T-helper 1 cell treated with Interleukin-12 subunit alpha and Interleukin-12 subunit beta and Interleukin-4 antibody, amounts not matched to agents 30 ng/mL and 1 ng/mL, for 36 hours (primary cell): Measurements from ENCODE around the gene ADAMTS2. TPM values are rescaled to one million over a fixed set of nuclear protein-coding genes. Genes with fewer than 3 reads are reported as not detected.

Experiments
- intact Hi-C: fragments of 100-400 bp; cut with micrococcal nuclease; formaldehyde crosslinking; loops from one replicate; pipeline ENCODE4 v1.15.1; 2024
- total RNA-seq: library from RNA; stranded (reverse); gene quantifications from 2 replicates; pipeline ENCODE4 v1.2.3, GENCODE V29; 2022

Gene ADAMTS2
- total RNA-seq, 1 donor from 2014 or later = not detected

DNA sequence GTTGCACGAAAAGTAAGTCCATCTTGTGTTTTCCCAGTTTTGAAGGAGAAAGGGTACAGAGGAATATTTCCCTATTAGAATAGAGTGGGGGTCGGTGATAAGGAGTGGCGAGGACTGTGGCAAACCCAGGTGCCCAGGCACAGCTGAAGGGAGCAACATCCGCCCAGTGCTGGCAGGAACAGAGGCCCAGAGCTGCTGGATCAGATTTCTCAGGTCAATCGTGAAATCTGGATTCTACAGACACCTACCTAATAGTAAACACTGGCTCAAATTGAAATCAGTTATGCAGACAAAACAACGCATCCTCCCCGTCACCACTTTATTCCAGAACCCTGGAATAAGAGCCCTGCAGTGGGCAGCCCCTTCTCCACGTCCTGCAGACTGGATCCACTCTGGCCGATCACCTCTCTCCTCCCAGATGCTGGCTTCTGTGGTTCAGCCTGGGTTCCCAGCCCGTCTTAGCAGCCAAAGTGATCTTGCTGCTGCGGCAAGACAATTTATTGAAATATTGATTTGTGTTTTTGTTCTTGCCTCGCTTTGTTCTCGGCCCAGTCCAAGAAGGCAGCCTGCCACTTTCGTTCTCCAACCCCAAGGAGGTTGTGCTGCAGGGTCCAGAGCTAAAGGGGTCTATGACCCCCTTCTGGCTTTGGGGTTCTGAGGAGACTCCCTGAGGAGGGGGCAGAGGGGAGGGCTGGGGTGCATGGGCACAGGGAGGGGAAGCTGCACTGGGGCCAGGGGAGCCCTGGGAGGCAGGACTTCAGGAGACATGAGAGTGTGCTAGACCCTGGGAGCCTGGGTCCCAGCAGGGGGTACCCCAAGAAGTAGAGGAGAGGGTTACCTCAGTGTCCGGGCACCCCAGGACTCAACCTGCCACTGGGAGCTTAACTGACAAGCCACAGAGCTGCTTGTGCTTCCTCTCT, 181.8 kb downstream of the ADAMTS2 start:
- intact Hi-C loops = no loop called here

DNA sequence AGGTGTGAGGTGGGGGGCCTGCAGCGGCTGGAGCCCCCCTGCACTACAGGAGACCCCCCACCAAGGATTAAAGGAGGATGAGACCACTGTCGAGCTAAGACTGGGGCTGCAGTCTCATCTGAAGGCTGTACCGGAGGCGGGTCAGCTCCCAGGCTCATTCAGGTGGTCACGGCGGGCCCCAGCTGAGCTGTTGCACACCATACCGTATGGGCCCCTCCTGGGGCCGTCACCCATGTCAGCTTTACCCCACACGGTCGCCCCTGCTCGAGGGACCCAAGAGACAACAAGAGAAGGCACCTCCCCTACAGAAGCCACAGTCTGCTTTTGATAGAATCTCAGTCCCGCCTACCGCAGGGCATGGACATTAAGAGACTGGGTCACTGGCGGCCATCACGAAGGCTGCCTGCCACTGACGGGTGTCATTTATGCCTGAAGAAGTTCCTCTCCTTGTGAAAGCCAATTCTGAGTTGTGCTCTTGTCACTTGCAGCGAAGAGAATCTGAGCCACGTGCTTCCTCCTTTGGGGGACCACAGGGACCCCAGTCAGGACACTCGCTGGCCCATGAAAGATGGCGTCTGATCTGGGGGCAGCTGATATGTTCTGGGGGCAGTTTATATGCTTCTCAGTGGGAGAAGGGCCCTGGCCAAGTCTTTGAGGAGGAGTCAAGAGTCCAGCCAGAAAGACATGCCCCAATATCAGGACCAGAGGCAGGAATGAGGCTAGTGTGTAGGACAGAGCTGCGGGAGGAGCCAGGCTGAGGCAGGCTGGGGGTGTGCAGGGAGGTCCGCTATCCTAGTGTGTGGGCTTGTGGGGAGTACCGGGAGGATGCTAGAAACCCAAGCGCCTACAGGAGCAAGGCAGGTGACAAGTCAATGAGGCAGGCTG, 182.7 kb downstream of the ADAMTS2 start:
- intact Hi-C loops = no loop called here

DNA sequence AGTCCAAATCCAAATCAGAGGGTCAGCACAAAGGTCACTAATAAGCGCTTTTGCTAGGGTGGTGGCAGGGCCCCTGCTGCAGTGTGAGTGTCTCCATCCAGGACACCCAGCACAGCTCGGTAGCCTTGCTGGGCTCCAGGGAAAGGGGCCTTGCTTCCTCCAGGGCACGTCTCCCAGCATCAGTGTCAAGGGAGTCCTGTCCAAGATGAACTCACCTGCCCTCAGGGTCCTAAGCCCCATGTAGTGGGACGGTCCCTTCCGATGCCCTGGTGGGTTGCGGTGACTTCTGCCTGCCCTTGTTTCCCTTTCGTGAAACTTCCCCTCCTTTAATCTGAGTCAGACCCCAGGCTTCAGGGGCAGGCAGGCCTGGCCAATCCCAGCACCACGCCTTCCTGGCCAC, 183.4 kb downstream of the ADAMTS2 start:
- intact Hi-C loops = no loop called here

DNA sequence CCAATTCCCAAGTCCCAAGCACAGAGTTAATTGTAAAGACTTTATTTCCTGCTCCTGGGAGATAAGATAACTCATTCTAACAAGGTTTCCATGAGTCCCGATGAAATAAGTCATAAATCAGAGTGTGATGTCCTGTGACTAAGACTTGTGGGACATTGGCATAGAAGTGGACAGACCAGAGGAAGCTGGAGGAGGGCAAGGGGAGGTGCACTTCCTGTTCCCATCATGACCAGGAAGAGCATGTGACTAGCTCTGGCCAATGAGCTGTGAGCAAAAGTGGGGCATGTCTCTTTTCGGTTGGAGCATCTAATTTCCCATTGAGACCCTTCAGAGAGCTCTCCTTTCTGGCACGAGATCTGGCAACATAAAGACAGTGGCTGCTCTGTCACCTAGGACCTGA, 184.7 kb downstream of the ADAMTS2 start:
- intact Hi-C loops = no loop called here

DNA sequence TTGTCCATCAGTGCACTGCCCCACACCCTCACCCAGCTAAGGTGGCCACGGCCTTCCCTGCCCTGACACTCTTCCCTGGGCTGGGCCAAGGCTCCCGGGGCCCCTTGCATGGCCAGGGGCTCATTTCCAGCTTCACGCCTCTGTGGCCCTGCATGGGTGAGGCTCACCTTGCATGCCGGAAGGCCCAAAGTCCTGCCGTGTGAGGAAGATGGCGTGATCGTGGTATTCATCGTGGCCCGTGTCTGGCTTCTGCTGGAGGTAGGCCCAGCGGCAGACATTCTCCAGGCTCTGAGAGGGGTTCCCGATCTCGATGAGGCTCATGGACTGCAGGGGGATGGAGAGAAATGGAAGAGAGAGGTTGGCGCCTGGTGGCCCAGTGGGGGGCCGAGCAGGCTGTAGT, 186.7 kb downstream of the ADAMTS2 start:
- intact Hi-C loops = no loop called here

DNA sequence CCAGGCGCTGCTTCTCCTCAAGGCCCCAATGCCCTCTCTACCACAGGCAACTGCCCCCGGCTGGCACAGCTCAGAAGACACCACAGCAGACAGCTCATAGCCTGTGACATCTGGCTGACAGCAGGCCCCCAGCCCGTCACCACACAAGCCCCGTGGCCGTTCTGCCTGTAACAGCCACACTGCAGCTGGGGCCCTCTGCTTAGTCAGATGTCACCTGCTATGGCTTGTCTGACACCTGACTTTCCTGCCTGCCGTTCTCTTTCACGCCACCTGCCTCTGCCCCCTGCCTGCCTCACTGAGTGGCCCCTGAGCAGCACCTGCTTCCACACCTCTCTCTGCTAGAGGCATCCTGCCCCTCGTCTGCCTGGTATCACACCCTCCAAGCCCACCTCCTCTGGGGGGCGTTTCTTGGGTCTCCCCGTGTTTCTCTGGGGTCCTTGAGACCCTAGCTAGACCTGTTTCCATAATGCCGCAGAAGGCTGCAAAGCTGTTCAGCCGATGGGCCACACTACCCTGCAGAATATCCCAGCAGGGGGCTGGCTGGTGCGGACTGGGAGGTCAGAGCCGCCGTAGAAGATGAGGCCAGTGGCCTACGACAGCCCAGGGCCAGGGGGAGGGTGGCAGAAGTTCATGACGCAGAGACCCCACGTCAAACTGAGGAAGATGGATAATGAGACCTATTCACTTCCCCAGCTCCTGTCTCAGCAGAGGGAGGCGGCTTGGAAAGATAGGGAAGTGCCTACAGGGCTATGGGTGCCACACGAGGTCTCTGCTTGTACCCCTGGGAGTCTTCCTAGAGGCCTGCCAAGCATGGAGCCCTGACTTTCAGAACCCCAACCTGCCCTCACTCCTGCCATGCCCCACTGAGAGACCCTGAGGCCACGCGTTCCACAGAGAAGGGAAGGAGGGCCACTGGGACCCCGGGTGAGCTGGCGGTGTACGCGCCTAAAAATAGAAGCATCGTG, 190.0 kb downstream of the ADAMTS2 start:
- intact Hi-C loops = no loop called here

DNA sequence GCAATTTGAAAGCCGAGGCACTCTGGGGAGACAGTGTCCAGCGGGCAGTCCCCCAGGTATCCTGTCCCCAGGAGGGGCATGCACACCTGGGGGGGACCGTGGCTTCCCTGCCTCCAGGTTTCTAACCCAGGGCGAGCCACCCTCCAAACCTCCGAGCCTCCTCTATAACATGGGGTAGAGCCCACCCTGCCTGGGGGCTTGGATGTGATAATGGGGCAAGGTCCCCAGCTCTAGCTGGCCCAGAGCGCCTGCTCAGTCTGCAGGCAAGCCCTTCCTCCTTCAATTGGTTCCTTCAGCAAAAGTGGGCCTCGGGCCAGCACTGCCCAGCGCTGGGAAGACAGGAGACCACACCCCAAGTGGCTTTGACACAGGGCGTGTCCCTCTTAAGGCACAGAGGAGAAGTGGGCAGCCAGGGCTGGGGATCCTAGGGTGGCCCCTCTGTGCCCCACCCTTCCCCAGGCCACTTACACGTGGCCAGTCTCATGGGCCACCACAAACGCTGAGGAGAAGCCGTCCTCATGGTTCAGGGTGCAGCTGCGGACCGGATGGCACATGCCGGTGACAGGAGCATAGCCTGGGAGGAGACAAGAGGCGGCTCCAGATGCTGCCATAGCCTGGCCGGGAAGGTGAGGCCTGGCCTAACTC, 190.8 kb downstream of the ADAMTS2 start:
- intact Hi-C loops = no loop called here

DNA sequence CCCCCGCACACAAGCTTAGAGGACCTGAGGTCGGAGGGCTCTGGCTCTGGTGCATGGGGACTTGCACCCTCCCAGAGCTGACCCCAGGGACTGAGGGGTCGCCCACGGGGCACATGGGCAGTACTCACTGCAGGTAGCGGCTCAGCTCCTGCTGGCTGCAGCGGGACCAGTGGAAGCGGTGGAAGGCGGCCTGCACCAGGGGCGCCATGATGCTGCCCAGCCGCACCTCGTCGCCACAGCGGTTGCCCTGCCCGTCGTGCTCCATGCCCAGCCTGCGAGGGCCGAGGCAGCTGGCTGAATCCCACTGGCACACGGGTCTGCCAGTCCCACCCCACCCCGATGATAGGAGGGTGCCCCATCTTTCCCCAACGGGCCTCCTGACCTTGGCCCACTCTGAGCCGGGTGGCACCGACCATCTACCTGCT, 191.3 kb downstream of the ADAMTS2 start:
- intact Hi-C loops = no loop called here

DNA sequence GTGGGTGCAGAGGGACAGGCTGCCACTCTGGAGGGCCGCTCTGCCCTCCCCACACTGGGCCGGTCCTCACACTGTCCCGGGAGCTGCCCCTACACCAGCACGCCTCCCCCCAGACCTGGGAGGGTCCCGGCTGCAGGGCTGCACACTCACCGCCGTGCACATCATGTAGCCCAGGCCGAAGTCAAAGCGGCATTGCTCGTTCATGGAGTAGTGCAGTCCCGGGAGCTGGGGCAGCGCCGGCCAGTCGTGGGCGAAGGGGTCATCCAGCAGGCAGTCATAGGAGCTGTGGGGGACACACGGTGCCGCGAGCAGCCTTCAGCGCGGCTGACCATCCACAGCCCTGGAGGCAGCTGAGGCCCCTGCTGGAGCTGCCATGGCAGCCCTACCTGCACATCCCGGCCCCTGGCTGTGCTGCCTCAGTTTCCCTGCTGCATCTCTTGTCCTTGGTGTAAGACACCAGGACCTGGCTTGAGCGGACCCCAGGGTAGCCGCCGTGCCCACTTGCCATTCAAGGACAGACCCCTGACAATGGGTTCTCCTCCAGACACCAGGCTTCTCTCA, 191.8 kb downstream of the ADAMTS2 start:
- intact Hi-C loops = no loop called here

DNA sequence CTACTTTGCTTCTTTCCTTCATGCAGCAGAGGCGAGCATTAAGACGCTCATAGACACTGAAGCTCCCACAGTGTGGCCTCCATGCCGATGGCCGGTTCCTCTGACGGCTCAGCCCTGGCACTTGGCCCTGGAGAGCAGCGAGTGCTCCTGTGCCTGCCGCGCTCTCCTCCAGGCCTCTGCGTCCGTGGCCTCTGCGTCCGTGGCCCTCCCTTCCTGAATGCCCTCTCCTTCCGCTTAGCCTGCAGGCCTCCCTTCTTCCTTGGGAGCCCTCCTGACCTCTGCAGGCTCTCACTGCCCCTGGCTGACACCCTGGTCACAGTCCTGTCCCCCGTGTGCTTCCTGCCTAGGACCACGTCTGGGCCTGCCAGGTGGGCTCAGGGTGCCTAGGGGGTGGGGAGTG, 192.3 kb downstream of the ADAMTS2 start:
- intact Hi-C loops = no loop called here

DNA sequence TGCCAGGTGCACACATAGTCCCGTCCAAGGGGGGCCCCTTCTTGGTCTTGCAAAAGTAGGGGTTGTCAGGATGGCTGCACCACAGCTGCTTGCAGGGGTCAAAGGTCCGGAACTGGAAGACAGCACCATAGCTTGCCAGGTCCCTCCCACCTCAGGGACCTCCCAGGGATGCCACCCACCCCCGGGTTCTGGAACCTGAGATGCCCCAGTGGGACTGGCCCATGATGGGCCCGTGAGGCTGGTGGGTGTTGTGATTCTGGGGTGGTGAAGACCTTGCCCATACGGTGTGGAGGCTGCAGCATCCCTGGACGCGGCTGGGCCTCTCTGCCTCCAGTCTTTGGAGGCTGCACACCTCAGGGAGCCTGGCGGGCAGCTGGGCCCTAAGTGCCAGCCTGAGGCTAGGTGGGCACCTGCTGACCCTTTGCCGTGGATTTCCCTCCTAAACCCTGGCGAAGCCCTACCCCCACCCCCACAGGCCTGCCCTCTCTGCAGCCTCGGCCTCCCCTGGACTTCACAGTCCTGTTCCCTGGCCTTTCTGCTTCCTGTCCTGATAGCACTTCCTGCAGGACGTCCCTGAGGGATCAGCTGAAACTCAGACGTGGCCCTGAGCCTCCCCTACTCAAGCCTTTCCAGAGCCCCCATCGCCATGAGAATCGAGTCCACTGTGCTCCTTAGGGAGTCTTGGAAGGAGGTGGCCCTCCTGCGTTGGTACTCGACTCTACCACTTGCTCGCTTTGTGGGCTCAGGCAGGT, 192.9 kb downstream of the ADAMTS2 start:
- intact Hi-C loops = no loop called here

DNA sequence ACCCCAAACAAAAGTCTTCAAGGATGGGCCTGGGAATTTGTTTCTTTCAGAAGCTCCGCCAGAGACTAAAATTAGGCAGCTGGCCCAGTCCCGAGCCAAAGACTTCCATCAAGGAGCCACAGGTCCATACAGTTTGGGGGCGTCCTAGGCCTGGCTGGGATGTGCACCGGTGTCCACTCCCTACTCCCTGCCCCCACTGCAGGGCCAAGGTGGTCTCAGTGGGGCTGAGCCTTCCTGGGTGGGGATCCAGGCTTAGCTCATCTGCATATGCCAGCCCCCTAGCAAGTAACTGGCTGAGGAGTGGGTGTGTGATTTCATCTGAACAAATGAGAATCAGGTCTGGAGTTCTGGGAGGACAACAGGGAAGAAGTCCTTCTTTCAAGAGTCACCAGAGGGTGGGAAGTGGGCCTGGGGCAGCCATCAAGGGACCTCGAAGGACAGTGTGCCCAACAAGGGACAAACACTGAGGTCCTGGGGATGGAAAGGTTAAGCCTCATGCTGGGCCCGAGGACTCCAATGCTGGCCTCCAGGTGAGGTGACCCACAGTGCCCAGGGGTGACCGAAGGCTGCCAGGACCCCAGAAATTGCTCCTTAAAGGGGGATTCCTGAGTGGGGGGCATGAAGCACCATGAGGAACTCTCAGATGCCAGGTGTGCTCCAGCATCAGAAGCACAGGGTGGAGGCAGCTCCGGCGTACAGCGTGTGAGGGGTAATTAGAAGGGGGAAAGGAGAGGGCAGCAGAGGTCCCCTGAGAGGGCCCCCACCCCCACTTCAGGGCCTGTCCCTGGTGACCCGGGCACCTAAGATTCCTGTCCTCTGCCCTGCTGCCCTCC, 193.8 kb downstream of the ADAMTS2 start:
- intact Hi-C loops = no loop called here

DNA sequence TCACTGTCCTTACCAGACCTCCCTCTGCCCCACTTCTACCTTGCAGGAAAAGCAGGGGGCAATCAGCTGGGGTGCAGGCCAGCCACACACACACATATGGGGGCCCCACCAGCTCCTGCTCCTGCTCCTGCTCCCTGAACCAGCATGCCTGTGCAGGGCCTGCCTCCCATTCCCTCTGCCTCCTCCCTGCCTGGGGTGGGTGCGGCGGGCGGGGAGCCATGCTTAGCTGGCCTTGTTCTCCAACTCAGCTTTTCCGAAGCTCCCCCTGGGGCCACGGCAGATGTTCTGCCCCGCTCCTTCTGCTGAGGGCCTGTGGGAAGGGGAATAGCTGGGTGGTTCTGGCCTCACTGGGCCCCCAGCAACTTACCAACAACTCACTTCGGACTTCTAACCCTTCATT, 195.2 kb downstream of the ADAMTS2 start:
- intact Hi-C loops = no loop called here

DNA sequence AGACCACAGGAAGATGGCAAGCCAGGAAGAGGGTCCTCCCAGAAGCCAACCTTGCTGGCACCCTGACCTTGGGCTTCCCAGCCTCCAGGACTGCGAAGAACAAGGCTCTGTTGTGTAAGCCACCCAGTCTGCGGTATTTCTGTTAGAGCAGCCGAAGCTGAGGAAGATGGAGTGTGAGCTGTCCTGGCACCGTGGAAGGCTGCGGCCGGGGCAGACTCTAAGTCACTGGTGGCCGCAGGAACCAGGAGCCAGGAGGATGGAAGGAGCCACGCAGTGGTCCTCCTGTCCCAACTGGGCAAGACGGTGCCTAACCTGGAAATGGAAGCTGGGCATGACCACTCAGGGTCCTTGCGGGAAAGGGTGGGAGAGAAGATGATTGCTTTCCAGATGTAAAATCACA, 196.0 kb downstream of the ADAMTS2 start:
- intact Hi-C loops = no loop called here

DNA sequence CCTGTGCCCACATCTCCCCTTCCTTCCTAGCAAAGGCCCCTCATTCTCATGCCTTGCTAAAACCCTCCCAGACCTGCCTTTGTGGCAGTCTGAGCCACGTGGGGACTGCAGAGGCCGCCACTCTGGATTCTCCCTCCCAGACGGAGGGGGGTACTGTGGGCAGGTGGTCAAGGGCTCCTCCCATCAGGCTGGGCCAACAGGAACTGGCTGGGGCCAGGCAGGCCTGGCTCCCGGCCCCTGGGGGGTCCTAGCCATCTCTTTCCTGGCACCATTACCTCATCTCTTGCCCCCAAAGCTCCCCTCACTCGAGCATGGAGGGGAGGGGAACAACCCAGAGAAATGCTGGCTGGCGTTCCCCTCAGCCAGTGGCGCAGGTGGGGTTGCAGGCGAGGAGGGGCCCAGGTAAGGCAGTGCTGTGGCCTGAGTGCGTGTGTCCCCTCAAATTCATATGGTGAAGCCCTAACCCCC, 196.5 kb downstream of the ADAMTS2 start:
- intact Hi-C loops = no loop called here

DNA sequence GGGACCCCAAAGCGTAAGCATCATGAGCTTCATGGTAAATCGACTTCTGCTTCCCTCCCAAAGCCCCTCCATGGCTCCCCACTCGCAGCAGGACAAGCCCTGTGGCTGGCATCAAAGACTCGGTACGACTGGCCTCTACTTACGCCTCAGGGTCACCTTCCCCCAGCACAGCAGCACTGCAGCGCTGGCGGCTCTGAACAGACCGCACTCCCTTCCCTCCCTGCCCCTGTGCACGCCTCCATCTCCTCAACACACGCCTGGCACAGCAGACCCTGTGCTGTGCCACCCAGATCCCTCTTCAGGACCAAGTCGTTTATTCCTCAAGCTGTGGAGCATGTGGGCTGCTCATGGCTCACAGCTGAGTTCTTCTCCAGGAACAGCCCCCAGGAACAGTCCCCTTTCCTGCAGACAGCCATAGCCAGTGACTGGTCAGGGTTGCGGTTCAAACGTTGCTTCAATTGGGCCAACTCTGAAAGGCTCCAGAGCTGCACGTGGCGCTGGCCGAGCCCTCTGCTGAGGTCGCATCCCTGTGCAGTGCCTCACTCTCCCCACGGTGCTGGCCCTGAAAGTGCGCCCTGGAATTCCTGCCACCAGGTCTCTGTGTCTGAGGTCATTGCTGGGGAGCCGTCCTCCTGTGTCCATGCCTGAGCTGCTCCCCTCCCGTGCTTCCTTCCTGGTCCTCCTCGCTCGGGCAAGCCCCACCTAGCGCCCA, 197.1 kb downstream of the ADAMTS2 start:
- intact Hi-C loops = no loop called here

DNA sequence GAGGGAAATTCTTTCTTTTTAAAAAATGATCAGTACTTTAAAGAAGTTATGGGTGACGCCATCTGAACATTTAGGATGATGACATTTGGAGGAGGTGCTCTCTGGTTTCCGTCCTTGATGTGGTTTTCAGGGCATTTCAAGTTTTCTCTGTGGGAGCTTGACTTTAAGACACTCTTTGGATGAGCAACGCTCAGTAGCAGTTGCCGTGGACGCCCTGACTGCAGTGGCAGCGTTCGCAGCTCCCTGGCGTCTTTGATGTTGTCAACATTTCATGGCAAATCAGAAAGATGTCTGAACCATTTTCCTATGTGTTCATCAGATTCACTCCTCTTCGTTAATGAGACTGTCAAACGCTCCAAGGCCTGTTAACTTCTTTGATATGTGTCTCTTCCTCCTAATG, 199.0 kb downstream of the ADAMTS2 start:
- intact Hi-C loops = no loop called here

DNA sequence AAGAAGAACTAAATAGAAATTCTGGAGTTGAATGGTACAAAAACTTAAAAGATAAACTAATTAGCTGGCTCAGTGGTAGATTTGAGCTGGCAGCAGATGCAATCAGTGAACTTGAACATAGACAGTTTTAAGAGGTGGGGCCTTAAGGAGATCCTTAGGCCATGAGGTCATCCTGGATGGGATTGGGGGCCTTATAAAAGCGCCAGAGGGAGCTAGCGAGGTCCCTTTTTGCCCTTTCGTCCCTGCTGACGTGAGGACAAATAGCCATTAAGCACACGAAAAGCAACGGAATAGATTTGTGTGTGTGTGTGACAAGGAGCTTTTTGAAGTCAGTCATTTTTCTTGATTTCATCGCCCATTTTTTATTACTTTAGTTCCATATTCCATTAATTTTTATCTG, 201.8 kb downstream of the ADAMTS2 start:
- intact Hi-C loops = no loop called here
